OCI-LY3 (cell line): ENCODE results near the gene TREX2.

ENCODE experiments used
- H2AFZ ChIP-seq: fragments of 200-600, 300-600 bp; shearing (Covaris generic); 2 replicates; pipeline ENCODE4 v1.6.0; 2014; ENCODE audit warnings: antibody characterized with exemption, low read depth, low read length
- H3K27ac ChIP-seq: fragments of 200-600, 300-600 bp; sonication (generic); 2 replicates; pipeline ENCODE4 v1.5.1; 2014; ENCODE audit warnings: mild to moderate bottlenecking, low read length, moderate library complexity, mixed read lengths
- H3K27me3 ChIP-seq: fragments of 200-600, 300-600 bp; sonication (generic); 2 replicates; pipeline ENCODE4 v1.6.1; 2014; ENCODE audit warnings: low read depth, low read length, mixed read lengths
- H3K36me3 ChIP-seq: fragments of 200-600, 300-600 bp; sonication (generic); replicated peaks from 2 replicates; pipeline ENCODE3; 2014; ENCODE audit warnings: low read depth, low read length, mixed read lengths
- H3K4me1 ChIP-seq: fragments of 300-600, 200-600 bp; sonication (generic); 2 replicates; pipeline ENCODE4 v1.6.1; 2014; ENCODE audit warnings: low read length, mixed read lengths
- H3K4me2 ChIP-seq: fragments of 200-600, 300-600 bp; sonication (generic); 2 replicates; pipeline ENCODE4 v1.6.1; 2014; ENCODE audit warnings: low read length, mixed read lengths
- H3K4me3 ChIP-seq: fragments of 300-600, 200-600 bp; sonication (generic); 2 replicates; pipeline ENCODE4 v1.5.1; 2014; ENCODE audit warnings: antibody characterized with exemption, mild to moderate bottlenecking, low read length, moderate library complexity
- H3K79me2 ChIP-seq: fragments of 300-600, 200-600 bp; shearing (Covaris generic); 2 replicates; pipeline ENCODE4 v1.6.1; 2014; ENCODE audit warnings: mild to moderate bottlenecking, low read length, mixed read lengths
- H3K9ac ChIP-seq: fragments of 300-600, 200-600 bp; shearing (Covaris generic); 2 replicates; pipeline ENCODE4 v1.6.0; 2014; ENCODE audit warnings: mild to moderate bottlenecking, low read length, moderate library complexity
- H3K9me3 ChIP-seq: fragments of 200-600, 300-600 bp; shearing (Covaris generic); 2 replicates; pipeline ENCODE4 v1.6.1; 2014; ENCODE audit warnings: low read length, mixed read lengths; ENCODE audit not compliant: insufficient read depth
- H4K20me1 ChIP-seq: fragments of 200-600, 300-600 bp; sonication (generic); 2 replicates; pipeline ENCODE4 v1.6.1; 2016; ENCODE audit warnings: low read length, mixed read lengths; ENCODE audit not compliant: insufficient read depth
- CTCF ChIP-seq: fragments of 200-600, 300-600 bp; sonication (generic); IDR thresholded peaks from 2 replicates; pipeline ENCODE4 v1.5.1; 2014; ENCODE audit warnings: antibody characterized with exemption, low read length, low read depth
- EZH2phosphoT487 ChIP-seq: fragments of 200-600 bp; shearing (Covaris generic); IDR thresholded peaks from 2 replicates; pipeline ENCODE4 v1.6.1; 2018; ENCODE audit warnings: antibody characterized with exemption, mixed run types, low read depth

TREX2 gene

GRCh38 chrX:153394612-153395011 lies 51.2 kb downstream of the TREX2 start:
- peaks cover 2% of the 10 kb centered on the region; the same call in 1 of the 2 replicates for H3K4me1 ChIP-seq
- no peak overlapping the region for H3K4me2 ChIP-seq
- H3K9me3 ChIP-seq, result no peaks in the 10 kb centered on the region
- no peaks in the 10 kb centered on the region for H3K79me2 ChIP-seq
- TF ChIP-seq EZH2phosphoT487, result no peak
- no peak for TF ChIP-seq CTCF
- no peak overlapping the region for H2AFZ ChIP-seq
- no peak overlapping the region for H3K27ac ChIP-seq
- H3K36me3 ChIP-seq, result no peaks in the 10 kb centered on the region
- H3K9ac ChIP-seq, result no peak overlapping the region
- H3K27me3 ChIP-seq, result no peaks in the 10 kb centered on the region
- no peak overlapping the region for H3K4me3 ChIP-seq
- H4K20me1 ChIP-seq, result no peaks in the 10 kb centered on the region
